Measurements from ENCODE around the gene S100A7A. TPM values are rescaled to one million over a fixed set of nuclear protein-coding genes. Genes with fewer than 3 reads are reported as not detected.

The S100A7A gene
- total and polyA plus RNA-seq, 2 of the 4 experiments (the other 2 are of a cell fraction): not detected

- TF ChIP-seq RFX5 (IDR thresholded peaks at IDR 0.05; ENCODE audit: low read depth, low read length) (no peak), SMC3 (IDR thresholded peaks at IDR 0.05; ENCODE audit: low read depth, low read length) (no peak), MAZ (IDR thresholded peaks at IDR 0.05; ENCODE audit: borderline replicate concordance, low read depth, low read length) (no peak), NFE2L2 (IDR thresholded peaks at IDR 0.05; ENCODE audit: low read depth, low read length) (no peak), BHLHE40 (IDR thresholded peaks at IDR 0.05; ENCODE audit: low read depth, low read length) (no peak), USF2 (IDR thresholded peaks at IDR 0.05; ENCODE audit: low read depth, low read length) (no peak), RCOR1 (IDR thresholded peaks at IDR 0.05; ENCODE audit: insufficient replicate concordance, low read length) (peak; percentile 24), POLR2A (IDR thresholded peaks at IDR 0.05; ENCODE audit: low read depth, low read length) (no peak)
- DNase-seq (peak; percentile 64), ATAC-seq (ENCODE audit: low read depth) (peak; percentile 82)
- no peak overlapping the region for H4K91ac ChIP-seq (ENCODE audit: insufficient read depth, low read depth, low read length)
- H3K36me3 ChIP-seq (ENCODE audit: control insufficient read depth, insufficient read depth, low read length): no peaks in the 10 kb centered on the region
- intact Hi-C loops (cut with micrococcal nuclease) (loop anchor here (1.0 kb wide), 1 partner anchor 30 kb away; no protein-coding TSS in a partner anchor), in situ Hi-C loops (cut with MboI; ENCODE audit: low sequenced_read_pairs) (no loop called here), dilution Hi-C loops (cut with HindIII; ENCODE audit: low sequenced_read_pairs, unreplicated experiment) (no loop called here)
- ChIA-PET POLR2A (ENCODE audit: unreplicated experiment) (no interaction called here), CTCF (no interaction called here)
- no peak overlapping the region for H2AFZ ChIP-seq (replicated peaks; ENCODE audit: low read length, poor library complexity)
- no peak overlapping the region for H3K18ac ChIP-seq (ENCODE audit: low read depth, low read length)
- WGBS, 2 experiments (ENCODE audit: extremely low coverage in 2 of 2, insufficient read length in 1 of 2): 0% methylated on average over 2 of the region's 6 CpGs; no CpG with 5 or more reads in 1 of the 2 experiments
- no peaks in the 10 kb centered on the region for H3K9me1 ChIP-seq (ENCODE audit: insufficient read depth, low read length)
- H3K79me1 ChIP-seq (ENCODE audit: low read depth in 1 of 2, low read length in 2 of 2): no peaks in the 10 kb centered on the region
- no peak overlapping the region for H3K4ac ChIP-seq (ENCODE audit: low read depth, low read length)
- H4K20me1 ChIP-seq (ENCODE audit: insufficient read depth, low read length): no peaks in the 10 kb centered on the region
- no peak overlapping the region for H4K5ac ChIP-seq (ENCODE audit: low read depth, low read length)
- H3K23ac ChIP-seq (ENCODE audit: low read depth, low read length): no peak overlapping the region
- no peaks in the 10 kb centered on the region for H3K4me1 ChIP-seq (ENCODE audit: control insufficient read depth, insufficient read depth, low read length)
- H3K27me3 ChIP-seq (ENCODE audit: control insufficient read depth, insufficient read depth, low read length): no peaks in the 10 kb centered on the region
- H3K4me3 ChIP-seq (ENCODE audit: insufficient read depth, low read depth, low read length): no peak overlapping the region
- H2AK5ac ChIP-seq (ENCODE audit: low read depth, low read length): no peak overlapping the region
- no peak overlapping the region for H3K27ac ChIP-seq (ENCODE audit: insufficient read depth, low read length)
- no peak overlapping the region for H3K56ac ChIP-seq (ENCODE audit: extremely low read depth, insufficient read depth, low read length)
- H2BK20ac ChIP-seq (ENCODE audit: low read depth, low read length): no peak overlapping the region
- BruUV-seq (replicated peaks): no TSS peak
- H3K4me2 ChIP-seq (ENCODE audit: low read depth, low read length): no peak overlapping the region
- no peak overlapping the region for H2BK15ac ChIP-seq (ENCODE audit: low read depth, low read length)
- H2BK5ac ChIP-seq (ENCODE audit: low read depth, low read length, poor library complexity, severe bottlenecking): no peak overlapping the region
- no peak overlapping the region for H2AK9ac ChIP-seq (replicated peaks; ENCODE audit: low read depth, low read length, poor library complexity)
- H3K9ac ChIP-seq (ENCODE audit: low read depth, low read length): no peak overlapping the region
- H3K14ac ChIP-seq (replicated peaks; ENCODE audit: low read depth, low read length): no peak overlapping the region
- no peak overlapping the region for H4K8ac ChIP-seq (ENCODE audit: low read depth in 2 of 2, low read length in 2 of 2)
- no peak overlapping the region for H2BK120ac ChIP-seq (ENCODE audit: low read depth, low read length)
- H3K9me3 ChIP-seq (ENCODE audit: control insufficient read depth, insufficient read depth, low read length): no peaks in the 10 kb centered on the region
These were observed 6.2 kb downstream of the S100A7A start for GRCh38 chr1:153422450-153423068.

Measured in IMR-90 (cell line).